Measurements from ENCODE around the gene MUC6.

Gene MUC6

DNA sequence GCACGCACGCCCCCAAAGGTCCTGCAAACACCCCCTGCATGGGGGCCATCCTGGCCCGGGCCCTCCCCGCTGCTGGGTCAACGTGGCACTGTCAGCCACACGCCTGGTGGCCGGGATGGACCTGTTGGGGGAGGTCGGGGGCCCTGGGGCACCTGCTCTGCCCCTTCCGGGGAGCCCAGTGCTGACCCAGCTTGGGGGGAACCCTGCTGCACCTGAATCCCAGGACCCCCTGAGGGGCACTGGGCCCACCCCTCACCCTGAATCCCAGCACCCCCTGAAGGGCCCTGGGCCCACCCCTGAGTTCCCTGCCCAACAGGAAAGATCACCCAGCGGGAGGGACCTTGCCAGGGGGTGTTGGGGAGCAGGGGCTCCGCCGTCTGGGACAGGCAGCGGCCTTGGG lies 413 bp upstream of the MUC6 start:
- no peak for DNase-seq (ENCODE audit: low spot score)

DNA sequence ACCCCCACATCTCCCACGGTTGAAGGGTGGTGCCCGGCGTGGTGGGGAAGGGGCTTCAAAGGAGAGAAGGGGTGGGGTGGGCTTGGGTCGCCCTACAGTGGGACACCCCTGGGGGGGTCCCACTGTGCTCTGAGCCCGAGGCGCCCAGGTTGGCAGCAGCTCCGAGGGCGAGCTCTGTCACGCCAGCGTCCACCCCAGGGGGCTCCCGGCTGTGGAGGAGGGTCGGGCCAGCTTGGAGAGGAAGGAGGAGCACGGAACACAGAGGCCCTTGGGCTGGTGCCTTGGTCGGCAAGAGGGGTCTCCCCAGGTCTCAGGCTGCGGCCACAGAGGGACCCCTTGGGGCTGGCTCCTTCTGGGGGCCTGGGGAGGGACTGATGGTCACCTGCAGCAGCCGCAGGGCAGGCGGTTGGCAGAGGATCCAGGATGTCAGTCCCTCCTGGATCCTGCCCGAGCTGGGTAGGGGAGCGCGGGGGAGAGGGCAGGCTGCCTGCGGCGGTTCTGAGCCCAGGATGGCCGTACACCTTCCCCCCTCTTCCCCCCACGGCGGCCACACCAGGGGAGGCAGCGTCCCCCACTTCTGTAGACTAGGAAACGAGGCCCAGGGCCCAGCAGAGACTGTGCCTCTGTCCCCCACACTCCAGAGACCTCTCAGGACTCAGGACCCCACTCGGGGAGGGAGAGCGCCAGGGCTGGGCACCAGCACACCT lies 788 bp downstream of the MUC6 start:
- no peak for DNase-seq (ENCODE audit: low spot score)

- DNase-seq (ENCODE audit: low spot score) = no peak
These were observed 1.8 kb downstream of the MUC6 start for GRCh38 chr11:1034456-1035295.

DNA sequence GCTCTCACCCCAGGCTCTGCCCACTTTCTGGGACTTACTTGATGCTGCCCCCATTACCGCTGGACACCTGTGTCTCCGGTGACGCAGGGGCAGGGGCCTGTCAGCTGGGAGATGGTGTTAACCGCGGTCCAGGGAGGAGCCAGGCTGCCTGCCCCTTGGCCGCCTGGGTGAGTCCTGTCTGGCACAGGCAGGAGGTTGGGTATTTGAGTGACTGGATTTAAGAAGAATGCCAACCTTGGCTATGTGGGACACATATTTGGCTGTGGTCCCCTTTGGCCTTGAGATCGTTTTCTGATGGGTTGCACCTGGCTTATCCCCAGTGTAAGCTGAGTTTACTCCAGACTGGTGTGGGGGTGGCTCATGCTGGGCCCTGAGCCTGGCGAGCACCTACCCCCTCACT lies 2.5 kb downstream of the MUC6 start:
- DNase-seq (ENCODE audit: low spot score) = no peak

DNA sequence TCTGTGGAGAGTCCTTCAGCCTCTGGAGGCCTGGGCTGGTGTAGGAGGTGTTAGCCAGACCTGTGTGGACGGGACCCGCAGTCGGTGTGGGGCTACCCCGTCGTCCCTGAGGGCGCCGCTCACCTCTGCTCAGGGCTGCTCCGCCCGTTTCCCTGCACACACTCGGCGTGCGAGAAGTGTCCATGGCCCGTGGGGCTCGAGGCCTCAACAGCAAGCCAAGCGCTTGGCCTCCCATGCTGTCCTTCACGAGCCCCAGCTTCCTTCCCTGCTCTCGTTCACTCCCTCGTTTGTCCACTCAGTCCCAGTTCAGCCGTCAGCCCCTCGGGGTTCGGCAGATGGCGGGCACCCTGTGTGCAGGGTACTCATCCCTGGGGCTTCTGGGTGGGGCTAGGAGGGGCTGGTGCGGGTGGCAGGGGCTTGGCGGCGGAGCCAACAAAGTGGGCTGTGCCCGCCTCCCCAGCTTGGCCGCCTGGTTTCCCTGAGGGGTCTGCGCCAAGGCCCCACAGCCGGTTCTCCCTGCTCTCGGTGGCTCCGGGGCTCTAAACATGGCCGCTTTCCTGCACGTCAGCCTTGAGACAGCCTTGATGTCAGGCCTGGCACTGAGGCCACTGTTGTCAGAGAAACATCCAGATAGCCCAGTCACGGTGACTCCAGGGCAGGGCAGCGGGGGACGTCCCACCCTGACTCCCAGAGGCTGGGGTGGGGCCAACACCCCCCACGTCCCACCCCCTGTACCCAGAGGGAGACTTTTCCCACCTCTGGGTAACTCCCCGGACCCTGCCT lies 3.3 kb downstream of the MUC6 start:
- no peak for DNase-seq (ENCODE audit: low spot score)

- DNase-seq (ENCODE audit: low spot score) = no peak
These were observed 4.1 kb downstream of the MUC6 start for GRCh38 chr11:1032310-1032891.

DNA sequence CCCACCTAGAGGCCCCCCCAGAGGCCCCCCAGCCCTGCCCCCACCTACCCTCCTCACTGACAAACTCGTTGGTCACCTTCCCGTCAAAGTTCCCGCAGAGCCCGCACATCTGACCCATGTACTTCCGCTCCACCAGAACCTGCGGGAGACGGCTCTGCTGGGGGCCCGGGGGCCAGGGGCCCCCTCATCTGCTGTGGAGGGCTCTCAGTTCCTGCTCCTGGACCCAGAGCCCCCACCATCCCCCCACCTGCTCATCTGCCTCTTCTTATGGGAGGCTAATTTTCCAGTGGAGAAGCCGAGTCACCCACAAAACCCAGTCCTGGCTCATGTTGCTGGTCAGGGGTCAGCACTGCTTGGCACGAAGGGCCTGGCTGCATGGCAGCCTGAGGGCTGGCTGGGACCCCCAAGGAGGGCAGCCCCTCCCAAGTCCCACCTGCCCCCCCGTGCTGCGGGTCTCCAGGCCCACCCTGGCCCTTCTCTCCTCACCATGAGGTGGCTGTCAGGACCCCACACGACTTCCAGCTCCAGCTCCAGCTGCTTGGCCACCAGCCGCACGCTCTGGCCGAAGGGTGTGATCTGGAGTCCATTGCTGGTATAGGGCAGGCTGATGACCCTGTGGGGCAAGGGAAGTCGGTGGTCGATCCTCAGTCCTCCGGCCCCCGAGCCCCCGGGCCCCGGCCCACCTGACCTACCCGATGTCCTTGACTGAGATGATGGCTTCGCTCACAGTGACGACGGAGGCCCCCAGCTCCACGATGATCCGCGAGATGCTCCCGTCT lies 5.2 kb downstream of the MUC6 start:
- no peak for DNase-seq (ENCODE audit: low spot score)

- DNase-seq (ENCODE audit: low spot score) = no peak
These were observed 6.0 kb downstream of the MUC6 start for GRCh38 chr11:1030556-1030955.

DNA sequence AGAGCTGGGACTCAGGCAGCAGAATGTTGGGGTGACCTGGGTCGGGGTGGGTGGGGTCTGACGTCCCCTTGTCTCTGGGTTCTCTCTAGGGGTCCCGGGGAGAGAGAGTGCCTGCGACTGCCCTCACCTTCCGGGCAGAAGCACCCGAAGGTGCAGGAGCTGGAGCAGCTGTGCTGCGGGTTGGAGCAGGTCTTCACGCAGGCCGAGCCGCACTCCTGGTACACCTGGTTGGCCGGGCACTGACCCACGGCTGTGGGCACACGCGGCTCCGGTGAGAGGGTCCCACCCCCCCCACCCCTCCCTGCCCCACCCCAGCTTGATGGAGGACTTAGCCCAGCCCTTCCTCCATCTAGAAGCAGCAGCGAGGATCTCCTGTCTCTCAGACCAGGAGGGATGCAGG lies 6.4 kb downstream of the MUC6 start:
- DNase-seq (ENCODE audit: low spot score) = no peak

DNA sequence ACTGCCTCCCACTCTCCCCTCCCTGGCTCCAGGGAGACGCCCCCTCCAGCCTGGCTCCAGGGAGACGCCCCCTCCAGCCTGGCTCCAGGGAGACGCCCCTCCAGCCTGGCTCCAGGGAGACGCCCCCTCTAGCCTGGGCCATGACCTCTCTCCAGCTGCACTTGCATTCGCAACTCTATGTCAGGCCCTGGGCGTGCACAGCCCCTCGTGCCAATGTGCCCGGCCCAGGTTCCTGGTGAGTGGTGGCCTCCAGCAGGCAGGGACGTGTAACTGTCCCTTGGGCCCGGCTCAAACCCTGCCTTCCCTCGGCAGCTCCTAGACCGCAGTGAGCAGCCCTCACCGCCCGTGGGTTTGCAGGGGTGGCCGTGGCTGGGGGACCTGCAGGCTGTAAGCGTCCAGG lies 6.9 kb downstream of the MUC6 start:
- DNase-seq (ENCODE audit: low spot score) = no peak

- no peak for DNase-seq (ENCODE audit: low spot score)
These were observed 7.5 kb downstream of the MUC6 start for GRCh38 chr11:1029051-1029450.

DNA sequence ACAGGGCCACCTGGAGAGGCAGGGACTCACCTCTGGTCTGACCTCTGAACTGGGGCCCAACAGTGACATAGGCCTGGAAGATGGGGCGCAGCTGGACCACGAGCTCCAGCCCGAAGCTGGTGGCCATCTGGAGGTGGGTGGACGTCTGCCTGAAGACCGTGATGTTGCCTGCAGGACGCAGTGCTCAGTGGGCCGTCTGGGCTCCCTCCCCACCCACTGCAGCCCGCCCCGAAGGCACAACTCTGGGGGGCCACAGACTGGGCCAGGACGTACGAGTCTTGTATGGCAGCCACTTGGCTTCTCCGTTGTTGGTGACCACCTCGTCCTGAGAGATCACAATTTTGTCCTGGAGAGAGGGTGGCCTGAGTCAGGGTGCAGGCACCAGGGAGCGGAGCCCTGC lies 7.9 kb downstream of the MUC6 start:
- no peak for DNase-seq (ENCODE audit: low spot score)

DNA sequence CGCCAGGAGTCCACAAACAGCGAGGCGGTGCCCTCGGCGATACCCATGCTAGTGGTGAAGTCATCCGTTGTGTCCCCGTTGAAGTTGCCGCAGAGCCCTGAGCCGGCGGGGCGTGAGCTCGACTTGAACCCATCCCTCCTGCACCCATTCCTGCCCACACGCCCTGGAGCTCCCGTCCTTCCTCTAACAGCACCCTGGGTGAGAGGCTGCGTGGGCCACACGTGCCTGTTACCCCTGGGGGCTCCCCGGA lies 8.3 kb downstream of the MUC6 start:
- DNase-seq (ENCODE audit: low spot score) = no peak

DNA sequence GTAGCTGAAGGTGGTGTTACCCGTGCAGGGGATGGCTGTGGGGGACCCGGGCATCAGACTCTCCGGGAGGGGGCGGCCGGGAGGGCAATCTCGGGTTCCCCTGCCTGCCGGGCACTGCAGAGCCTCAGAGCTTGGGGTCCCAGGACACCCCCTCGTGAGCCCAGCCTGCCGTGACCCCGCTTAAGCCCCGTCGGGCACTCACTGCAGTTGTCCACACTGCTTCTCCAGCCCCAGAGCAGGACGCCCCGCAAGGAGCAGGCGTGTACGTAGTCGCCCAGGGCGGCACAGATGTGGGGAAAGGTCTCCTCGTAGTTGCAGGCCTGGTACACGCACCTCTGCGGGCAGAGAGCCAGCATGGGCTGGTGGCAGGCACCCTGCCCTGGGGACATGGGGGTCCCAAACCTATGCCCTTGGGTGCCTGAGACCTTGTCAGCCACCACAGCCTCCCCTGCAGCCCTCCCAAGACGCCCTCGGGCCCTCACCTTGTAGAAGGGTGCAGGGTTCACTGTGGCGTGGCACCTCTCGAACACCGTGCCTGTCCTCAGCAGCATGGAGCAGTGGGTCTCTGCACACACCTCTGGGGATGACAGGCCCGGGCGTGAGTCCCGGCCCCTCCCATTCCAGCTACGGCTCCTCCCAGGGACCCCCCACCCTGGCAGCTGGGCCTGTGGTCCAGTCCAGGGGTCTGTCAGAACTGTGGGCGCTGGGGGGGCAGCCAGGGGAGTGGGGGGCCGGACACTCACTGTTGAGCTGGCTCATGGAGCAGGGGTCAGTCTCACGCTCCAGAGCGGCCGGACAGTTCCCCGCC lies 8.8 kb downstream of the MUC6 start:
- no peak for DNase-seq (ENCODE audit: low spot score)

DNA sequence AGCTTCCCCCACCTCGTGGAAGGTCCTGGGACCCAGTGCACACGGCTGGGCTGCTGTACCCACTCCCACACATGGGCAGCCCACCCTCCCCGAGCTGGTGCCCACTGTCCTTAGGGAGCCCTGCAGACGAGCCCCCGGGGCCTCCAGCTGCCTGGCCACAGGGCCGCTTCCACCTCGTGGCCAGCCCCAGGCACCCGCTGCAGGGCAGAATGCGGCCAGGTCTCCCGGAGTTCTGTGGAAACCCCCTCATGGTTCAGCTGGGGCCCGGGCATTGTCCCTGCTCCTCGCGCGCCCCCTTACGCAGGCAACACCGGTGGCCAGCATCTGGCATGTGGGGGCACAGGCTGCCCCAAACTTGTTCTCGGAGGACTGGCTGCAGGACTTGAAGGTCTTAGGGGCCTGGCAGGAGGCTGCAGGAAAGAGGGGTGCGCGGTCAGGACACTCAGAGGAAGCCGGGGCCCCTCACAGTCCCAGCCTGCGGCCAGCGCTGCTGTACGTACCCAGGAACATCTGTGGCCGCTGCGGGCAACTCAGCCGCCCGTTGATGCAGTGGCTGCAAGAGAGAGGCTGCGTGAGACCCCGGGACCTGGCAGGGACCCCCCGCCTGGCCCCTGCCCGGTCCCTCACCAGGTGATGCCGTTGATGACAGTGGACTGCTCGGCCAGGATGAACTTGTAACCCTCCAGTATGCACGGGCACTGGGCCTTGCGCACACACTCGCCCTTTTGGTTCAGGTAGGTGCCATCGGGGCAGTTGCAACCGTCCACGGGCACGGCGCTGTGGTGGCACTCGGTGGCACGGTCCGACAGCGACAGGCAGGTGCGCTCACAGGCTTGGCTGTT lies 9.7 kb downstream of the MUC6 start:
- no peak for DNase-seq (ENCODE audit: low spot score)

- DNase-seq (ENCODE audit: low spot score) = no peak
These were observed 10.4 kb downstream of the MUC6 start for GRCh38 chr11:1026163-1026450.

DNA sequence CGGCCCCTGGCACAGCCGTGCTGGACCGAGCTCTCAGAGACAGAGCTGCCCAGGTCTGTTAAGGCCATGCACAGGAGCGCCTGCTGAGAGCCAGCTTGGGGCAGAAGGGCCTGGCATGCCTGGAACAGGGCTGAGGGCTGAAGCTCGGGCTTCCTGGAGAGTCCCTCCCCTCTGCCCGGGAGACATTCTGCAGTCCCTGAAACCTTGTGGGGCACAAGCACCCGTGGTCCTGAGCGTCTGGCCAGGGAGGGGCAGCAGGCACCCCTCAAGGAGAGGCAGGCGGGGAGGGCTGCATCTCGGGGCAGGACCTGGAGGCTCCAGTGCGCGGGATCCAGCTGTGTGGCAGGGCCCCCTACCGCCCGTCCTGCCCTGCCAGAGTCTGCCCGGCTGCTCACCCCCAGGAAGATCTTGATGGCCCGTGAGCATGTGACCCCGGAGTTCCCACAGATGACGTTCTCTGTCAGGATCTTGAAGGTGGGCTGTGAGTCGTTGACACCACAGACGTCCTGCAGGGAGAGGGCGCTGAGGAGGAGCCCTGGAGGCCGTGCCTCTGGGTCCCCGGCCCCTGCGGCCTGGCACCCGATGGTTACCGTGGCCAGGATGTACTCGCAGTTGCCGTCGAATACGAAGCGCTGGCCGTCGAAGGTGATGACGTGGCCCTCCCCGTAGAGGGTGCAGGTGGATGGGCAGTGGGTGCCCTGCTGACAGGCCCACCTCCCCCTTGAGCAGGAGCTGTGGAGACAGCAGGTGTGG lies 10.9 kb downstream of the MUC6 start:
- no peak for DNase-seq (ENCODE audit: low spot score)

DNA sequence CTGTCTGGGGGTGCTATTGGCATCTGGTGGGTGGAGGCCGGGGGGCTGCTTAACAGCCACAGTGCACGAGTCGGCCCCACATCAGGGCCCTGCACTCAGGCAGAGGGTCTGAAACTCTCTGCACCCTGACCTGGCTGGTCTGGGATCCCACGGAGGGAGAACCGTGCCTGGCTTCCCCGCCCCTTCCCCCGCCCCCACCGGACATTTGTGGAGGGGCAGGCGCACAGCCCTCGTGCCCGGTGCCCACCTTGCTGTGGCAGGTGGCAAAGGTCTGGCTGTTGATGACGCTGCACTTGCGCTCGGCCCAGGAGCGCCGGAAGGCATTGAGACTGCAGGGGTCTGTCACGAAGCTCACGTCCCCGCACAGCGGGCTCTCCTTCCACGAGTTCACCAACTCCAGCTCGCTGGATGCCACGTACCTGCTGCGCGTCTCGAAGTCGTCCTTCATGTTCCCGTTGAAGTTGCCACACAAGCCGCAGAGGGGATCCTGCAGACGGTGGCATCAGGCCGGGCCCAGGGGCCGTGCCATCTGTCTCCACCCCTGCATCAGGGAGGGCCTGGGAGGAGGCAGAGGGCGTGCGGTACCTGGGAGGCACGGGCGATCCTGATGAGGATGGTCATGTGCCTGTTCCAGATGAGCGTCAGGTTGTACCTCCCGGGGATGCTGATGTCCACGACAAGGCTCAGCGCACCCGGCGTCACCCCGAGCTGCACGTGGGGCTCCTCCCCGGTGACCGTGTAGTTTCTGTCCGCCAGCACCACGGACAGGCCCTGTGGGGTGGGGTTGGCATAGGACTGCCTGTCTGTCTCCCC lies 11.7 kb downstream of the MUC6 start:
- DNase-seq (ENCODE audit: low spot score) = no peak
